H1 (cell line): ENCODE results near the gene CEP350. TPM values are rescaled to one million over a fixed set of nuclear protein-coding genes. Genes with fewer than 3 reads are reported as not detected.

ENCODE experiments used
- CTCF ChIA-PET: fragments of 300-600 bp; sonication (Branson Sonifier 250); formaldehyde crosslinking; loops from one replicate; lab custom pipeline; 2021; ENCODE audit not compliant: partially characterized antibody; lab: Charles Lee
- POLR2A ChIA-PET: fragments of 300-600 bp; sonication (Branson Sonifier 250); formaldehyde crosslinking; loops from one replicate; lab custom pipeline; 2021; ENCODE audit warnings: inconsistent platforms; ENCODE audit not compliant: partially characterized antibody; lab: Charles Lee
- DNase-seq, 2 experiments: peaks; one replicate each; pipeline versions ENCODE4 v3.0.0 to v3.0.0-alpha.2; 2010 to 2022; ENCODE audit warnings: low spot score in 2 of 2, low read depth in 1 of 2, mixed read lengths in 1 of 2
- FAIRE-seq: peaks from 2 replicates; lab custom pipeline; 2011; peaks lifted over from hg19 to GRCh38; lab: Jason Lieb, UNC
- H2AFZ ChIP-seq: 2 replicates; pipeline ENCODE4 v1.8.1; 2012; ENCODE audit warnings: low read length, inconsistent platforms
- H2AK5ac ChIP-seq: 2 replicates; pipeline ENCODE4 v1.6.1; 2013; ENCODE audit warnings: low read depth, low read length
- H2BK120ac ChIP-seq: replicated peaks from 2 replicates; pipeline ENCODE3; 2013; ENCODE audit warnings: low read depth, low read length, inconsistent platforms
- H2BK12ac ChIP-seq: 2 replicates; pipeline ENCODE4 v1.6.1; 2013; ENCODE audit warnings: low read depth, low read length
- H2BK15ac ChIP-seq: 2 replicates; pipeline ENCODE4 v1.6.1; 2013; ENCODE audit warnings: low read length
- H2BK20ac ChIP-seq: 2 replicates; pipeline ENCODE4 v1.6.1; 2013; ENCODE audit warnings: low read length
- H2BK5ac ChIP-seq: 2 replicates; pipeline ENCODE4 v1.6.1; 2013; ENCODE audit warnings: low read depth, low read length
- H3K14ac ChIP-seq: 2 replicates; pipeline ENCODE4 v1.6.1; 2013; ENCODE audit warnings: inconsistent platforms; ENCODE audit not compliant: insufficient read length
- H3K18ac ChIP-seq: 2 replicates; pipeline ENCODE4 v1.6.1; 2013; ENCODE audit warnings: low read length; ENCODE audit errors: extremely low read depth
- H3K23ac ChIP-seq: 2 replicates; pipeline ENCODE4 v1.6.1; 2013; ENCODE audit warnings: inconsistent platforms; ENCODE audit not compliant: insufficient read length
- H3K23me2 ChIP-seq: 2 replicates; pipeline ENCODE4 v1.6.1; 2013; ENCODE audit warnings: low read depth, low read length
- H3K27ac ChIP-seq: 2 replicates; pipeline ENCODE4 v1.6.1; 2011; ENCODE audit warnings: low read depth, low read length, inconsistent platforms
- H3K27me3 ChIP-seq, 4 experiments: replicated peaks in 1 of 4; 1 replicate in 1 of 4; 2 replicates in 3 of 4; pipeline versions ENCODE4 v1.6.1 to v1.8.1; 2011 to 2013; ENCODE audit warnings: low read length in 3 of 4, mild to moderate bottlenecking in 3 of 4, inconsistent platforms in 2 of 4, mixed read lengths in 2 of 4, moderate library complexity in 1 of 4; ENCODE audit not compliant: control insufficient read depth in 3 of 4, insufficient read depth in 3 of 4; ENCODE audit errors: extremely low read depth in 1 of 4
- H3K36me3 ChIP-seq, 4 experiments: 2 replicates each; pipeline versions ENCODE4 v1.6.1 to v1.8.1; 2011 to 2013; ENCODE audit warnings: mild to moderate bottlenecking in 4 of 4, low read length in 3 of 4, moderate library complexity in 2 of 4, control low read depth in 1 of 4, inconsistent platforms in 1 of 4; ENCODE audit not compliant: insufficient read depth in 4 of 4, control insufficient read depth in 2 of 4
- H3K4ac ChIP-seq: replicated peaks from 2 replicates; pipeline ENCODE3; 2013; ENCODE audit warnings: low read length, low read depth, mixed read lengths, inconsistent platforms; ENCODE audit not compliant: insufficient read length
- H3K4me1 ChIP-seq, 4 experiments: replicated peaks in 1 of 4; 1 replicate in 1 of 4; 2 replicates in 3 of 4; pipeline versions ENCODE4 v1.6.1 to v1.8.1; 2011 to 2013; ENCODE audit warnings: low read length in 3 of 4, inconsistent platforms in 2 of 4, mixed read lengths in 1 of 4; ENCODE audit not compliant: insufficient read depth in 4 of 4, control insufficient read depth in 3 of 4
- H3K4me2 ChIP-seq, 2 experiments: 2 replicates each; pipeline versions ENCODE4 v1.6.1 to v1.8.1; 2011 to 2013; ENCODE audit warnings: low read depth in 2 of 2, low read length in 2 of 2, control low read depth in 1 of 2, inconsistent platforms in 1 of 2, mild to moderate bottlenecking in 1 of 2; ENCODE audit not compliant: insufficient read depth in 1 of 2
- H3K4me3 ChIP-seq, 4 experiments: fragments of 200-600, 300-600 bp in 1 of 4; sonication (generic), shearing (Covaris generic), sonication (Bioruptor Twin) in 1 of 4; 2 replicates each; pipeline versions ENCODE4 v1.5.1 to v1.8.1; 2011 to 2016; ENCODE audit warnings: low read length in 4 of 4, low read depth in 3 of 4, control low read depth in 2 of 4, inconsistent platforms in 2 of 4, mild to moderate bottlenecking in 2 of 4, mixed read lengths in 1 of 4, moderate library complexity in 1 of 4; ENCODE audit not compliant: insufficient read depth in 2 of 4; ENCODE audit errors: extremely low read depth in 1 of 4
- H3K56ac ChIP-seq: replicated peaks from 2 replicates; pipeline ENCODE3; 2013; ENCODE audit warnings: low read depth, mild to moderate bottlenecking, mixed read lengths, low read length, inconsistent platforms; ENCODE audit not compliant: insufficient read length
- H3K79me1 ChIP-seq: 2 replicates; pipeline ENCODE4 v1.6.1; 2013; ENCODE audit warnings: low read depth, low read length, control low read depth
- H3K79me2 ChIP-seq, 2 experiments: 2 replicates each; pipeline versions ENCODE4 v1.6.1 to v1.8.1; 2012 to 2013; ENCODE audit warnings: low read length in 2 of 2, mild to moderate bottlenecking in 2 of 2, inconsistent platforms in 1 of 2; ENCODE audit not compliant: insufficient read depth in 2 of 2, control insufficient read depth in 1 of 2
- H3K9ac ChIP-seq, 4 experiments: replicated peaks in 1 of 4; 1 replicate in 1 of 4; 2 replicates in 3 of 4; pipeline versions ENCODE4 v1.6.1 to v1.8.1; 2011 to 2013; ENCODE audit warnings: low read depth in 3 of 4, low read length in 3 of 4, control low read depth in 2 of 4, mild to moderate bottlenecking in 2 of 4, moderate library complexity in 2 of 4, inconsistent platforms in 1 of 4; ENCODE audit errors: extremely low read depth in 1 of 4
- H3K9me3 ChIP-seq, 2 experiments: 2 replicates each; pipeline versions ENCODE4 v1.6.1 to v1.8.1; 2012 to 2013; ENCODE audit warnings: mild to moderate bottlenecking in 2 of 2, moderate library complexity in 2 of 2, control low read depth in 1 of 2, inconsistent platforms in 1 of 2, low read depth in 1 of 2, low read length in 1 of 2, mixed read lengths in 1 of 2; ENCODE audit not compliant: insufficient read depth in 2 of 2
- H4K20me1 ChIP-seq, 2 experiments: replicated peaks in 1 of 2; 2 replicates each; pipeline versions ENCODE3 to v1.8.1; 2011 to 2013; ENCODE audit warnings: inconsistent platforms in 2 of 2, low read length in 2 of 2, mild to moderate bottlenecking in 1 of 2; ENCODE audit not compliant: insufficient read depth in 2 of 2, control insufficient read depth in 1 of 2
- H4K5ac ChIP-seq: 2 replicates; pipeline ENCODE4 v1.6.1; 2013; ENCODE audit warnings: low read length, low read depth, mixed read lengths, inconsistent platforms; ENCODE audit not compliant: insufficient read length
- H4K8ac ChIP-seq: 2 replicates; pipeline ENCODE4 v1.8.0; 2013; ENCODE audit warnings: mild to moderate bottlenecking, moderate library complexity, low read length, inconsistent platforms; ENCODE audit not compliant: insufficient read depth; ENCODE audit errors: extremely low read depth
- H4K91ac ChIP-seq: replicated peaks from 2 replicates; pipeline ENCODE3; 2013; ENCODE audit warnings: low read length, mixed read lengths, inconsistent platforms; ENCODE audit not compliant: insufficient read length
- RAD21 ChIP-seq, 2 experiments: IDR thresholded peaks in 1 of 2; conservative IDR thresholded peaks in 1 of 2; 2 replicates each; pipeline ENCODE4 v1.6.1; 2011; ENCODE audit warnings: low read depth in 2 of 2, low read length in 2 of 2, improper control_type of control experiment in 1 of 2, inconsistent platforms in 1 of 2, mild to moderate bottlenecking in 1 of 2, moderate library complexity in 1 of 2
- RBBP5 ChIP-seq: IDR thresholded peaks from 2 replicates; pipeline ENCODE4 v1.7.1; 2012; ENCODE audit warnings: low read depth, mild to moderate bottlenecking, inconsistent platforms, low read length, moderate library complexity, borderline replicate concordance
- RFX5 ChIP-seq: IDR thresholded peaks from 2 replicates; pipeline ENCODE4 v1.6.1; 2011; ENCODE audit warnings: low read depth, low read length, improper control_type of control experiment, borderline replicate concordance
- WGBS, 2 experiments: shearing (Covaris generic) in 1 of 2; methylation state at CpG; one replicate each; pipeline versions ENCODE4 v1.1.6 to v1.1.7; 2013 to 2015; ENCODE audit warnings: low lambda C conversion rate in 2 of 2, mixed read lengths in 2 of 2, inconsistent platforms in 1 of 2, low coverage in 1 of 2, missing lambda C conversion rate in 1 of 2; ENCODE audit not compliant: insufficient replicate concordance in 2 of 2, insufficient coverage in 1 of 2, insufficient read length in 1 of 2; ENCODE audit errors: extremely low coverage in 1 of 2, missing lambda C conversion rate in 1 of 2; 5-methylcytosine and 5-hydroxymethylcytosine counted together
- polyA plus RNA-seq, 7 experiments: library from polyadenylated mRNA; depleted of rRNA in 3 of 7; stranded (reverse) in 5 of 7; unstranded in 2 of 7; fragments of >200 nt in 5 of 7; fragments of 200-250 nt in 2 of 7; gene quantifications; 1 replicate in 5 of 7; 2 replicates in 1 of 7; 4 replicates in 1 of 7; pipeline versions ENCODE4 v1.2.1 to v1.2.3, GENCODE V29; 2011 to 2013; ENCODE audit warnings: missing spikeins in 2 of 7, mixed read lengths in 2 of 7
- total RNA-seq: library from RNA; stranded (reverse); fragmentation: NEBNext Ultra II Directional; extraction: Animal tissue kit (Norgen Biotek cat#: 25700); gene quantifications from 2 replicates; pipeline ENCODE4 v1.2.1, GENCODE V29; 2021

Gene CEP350
- total and polyA plus RNA-seq, 2 of the 8 experiments (the other 6 are each of a cell fraction or from before 2014, with no cell fraction given): 5.6 to 39.4 TPM

- H3K9me3 ChIP-seq: no peaks in the 10 kb centered on the region
- no peak overlapping the region for H3K4me3 ChIP-seq
- H2BK15ac ChIP-seq: no peak overlapping the region
- H4K8ac ChIP-seq: no peak overlapping the region
- no peak overlapping the region for H2BK20ac ChIP-seq
- no peak overlapping the region for H3K56ac ChIP-seq
- no peak overlapping the region for H2BK5ac ChIP-seq
- H3K9ac ChIP-seq: no peak overlapping the region
- no peak for TF ChIP-seq RAD21 (IDR thresholded peaks at IDR 0.05 in 1 of 2, conservative IDR thresholded peaks at IDR 0.05 in 1 of 2; ENCODE audit: low read depth in 2 of 2, low read length in 2 of 2)
- no peak for TF ChIP-seq RBBP5
- no peak for TF ChIP-seq RFX5
- FAIRE-seq (no peak), DNase-seq (no peak)
- 92% methylated on average over 10 of the region's 10 CpGs; no CpG with 5 or more reads in 1 of the 2 experiments for WGBS, 2 experiments
- H3K23ac ChIP-seq: no peak overlapping the region
- H3K4ac ChIP-seq: no peak overlapping the region
- no peak overlapping the region for H2BK120ac ChIP-seq
- H3K18ac ChIP-seq: no peak overlapping the region
- no peaks in the 10 kb centered on the region for H4K20me1 ChIP-seq
- no peaks in the 10 kb centered on the region for H3K79me2 ChIP-seq
- H3K4me1 ChIP-seq: no peaks in the 10 kb centered on the region
- no peak overlapping the region for H2AK5ac ChIP-seq
- H2AFZ ChIP-seq: no peak overlapping the region
- H3K79me1 ChIP-seq: no peaks in the 10 kb centered on the region
- H3K4me2 ChIP-seq: no peak overlapping the region
- H3K27ac ChIP-seq: no peak overlapping the region
- no peak overlapping the region for H3K14ac ChIP-seq
- no peaks in the 10 kb centered on the region for H3K27me3 ChIP-seq
- ChIA-PET POLR2A (no interaction called here), CTCF (interaction anchor here (0.7 kb wide), 1 partner anchor 16 kb away, joined by 3 read pairs; no protein-coding TSS in a partner anchor)
- peaks cover 0 to 30% (median 15%) of the 10 kb centered on the region in 4 experiments; a peak in 6 of 8 replicates for H3K36me3 ChIP-seq
- H3K23me2 ChIP-seq: no peaks in the 10 kb centered on the region; the same call in 1 of the 2 replicates
- H4K5ac ChIP-seq: no peak overlapping the region
- H2BK12ac ChIP-seq: no peak overlapping the region
- no peak overlapping the region for H4K91ac ChIP-seq
These were observed 99.3 kb downstream of the CEP350 start for GRCh38 chr1:180053594-180054567.
